Stimulated activated CD8-positive, alpha-beta memory T cell treated with anti-CD3 and anti-CD28 coated beads, Interleukin-4, amount 100 ng/mL, for 48 hours (primary cell): Measurements from ENCODE around the gene CHEK1.
A peak's percentile ranks its signal among the peaks of the same experiment; 100 is the strongest.

ENCODE experiments used
- DNase-seq: peaks from one replicate; pipeline ENCODE4 v3.0.0-alpha.2; 2020

CHEK1 gene

GRCh38 chr11:125626288-125626950 is 1.5 kb downstream of the CHEK1 start:
- DNase-seq: peak; percentile 28

DNA sequence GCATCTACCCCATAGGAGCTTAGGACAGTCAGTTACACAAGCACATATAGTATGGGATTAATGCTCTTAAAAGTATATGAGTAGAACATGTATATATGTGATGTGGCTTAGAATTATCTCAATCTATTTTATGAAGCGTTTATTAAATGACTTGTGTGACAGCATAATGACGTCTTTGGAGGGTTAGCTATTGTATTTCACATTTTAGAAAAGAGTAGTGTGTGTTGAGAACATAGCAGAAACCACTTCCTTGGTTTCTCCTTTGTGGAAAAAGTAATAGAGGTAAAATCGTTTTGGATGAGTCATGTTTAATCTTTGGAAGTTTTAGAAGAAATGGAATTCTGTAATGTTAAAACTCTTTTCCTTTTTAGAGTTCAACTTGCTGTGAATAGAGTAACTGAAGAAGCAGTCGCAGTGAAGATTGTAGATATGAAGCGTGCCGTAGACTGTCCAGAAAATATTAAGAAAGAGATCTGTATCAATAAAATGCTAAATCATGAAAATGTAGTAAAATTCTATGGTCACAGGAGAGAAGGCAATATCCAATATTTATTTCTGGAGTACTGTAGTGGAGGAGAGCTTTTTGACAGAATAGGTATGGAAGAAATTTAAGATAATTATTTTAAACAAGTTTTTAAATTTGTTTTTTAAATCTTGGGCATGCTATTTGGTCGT is 2.4 kb downstream of the CHEK1 start:
- no peak for DNase-seq

- no peak for DNase-seq
Measured at GRCh38 chr11:125637840-125638239, 12.9 kb downstream of the CHEK1 start.

GRCh38 chr11:125638315-125638714 is 13.4 kb downstream of the CHEK1 start:
- DNase-seq: no peak

GRCh38 chr11:125645871-125646270 is 20.9 kb downstream of the CHEK1 start:
- DNase-seq: no peak

GRCh38 chr11:125649465-125650166 is 24.7 kb downstream of the CHEK1 start:
- no peak for DNase-seq

DNA sequence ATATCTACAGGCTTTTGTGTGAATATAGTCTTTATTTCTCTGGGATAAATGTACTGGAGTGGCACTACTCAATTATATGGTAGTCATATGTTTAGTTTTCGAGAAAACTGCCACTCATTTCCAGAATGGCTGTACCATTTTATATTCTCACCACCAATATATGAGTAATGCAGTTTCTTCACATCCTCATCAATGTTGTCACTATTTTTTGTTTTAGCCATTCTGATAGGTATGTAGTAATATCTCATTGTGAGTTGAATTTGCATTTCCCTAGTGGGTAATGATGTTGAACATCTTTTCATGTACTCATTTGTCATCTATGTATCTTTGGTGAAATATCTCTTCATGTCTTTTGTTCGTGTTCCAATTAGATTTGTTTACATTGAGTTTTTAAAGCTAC is 37.7 kb downstream of the CHEK1 start:
- DNase-seq: no peak

- no peak for DNase-seq
Measured at GRCh38 chr11:125663910-125664309, 38.9 kb downstream of the CHEK1 start.

- DNase-seq: no peak
Measured at GRCh38 chr11:125667151-125667550, 42.2 kb downstream of the CHEK1 start.

DNA sequence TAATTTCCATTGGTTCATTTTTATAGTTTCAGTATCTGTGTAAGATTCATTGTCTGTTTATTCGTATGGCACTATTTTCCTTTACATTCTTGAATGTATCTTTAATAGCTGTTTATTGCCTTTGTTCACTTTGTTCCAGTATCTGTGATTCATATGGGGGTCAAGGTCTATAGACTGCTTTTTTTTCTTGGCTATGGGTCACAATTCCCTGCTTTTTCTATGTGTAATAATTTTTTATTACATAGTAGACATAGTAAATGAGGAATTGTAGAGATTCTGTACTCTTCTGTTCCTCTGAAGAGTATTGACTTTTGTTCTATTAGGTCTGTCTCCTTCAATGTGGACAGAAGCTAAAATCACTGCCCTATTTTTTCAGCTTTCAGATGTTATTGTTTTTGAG is 45.2 kb downstream of the CHEK1 start:
- no peak for DNase-seq

- DNase-seq: no peak
Measured at GRCh38 chr11:125671561-125671960, 46.6 kb downstream of the CHEK1 start.

DNA sequence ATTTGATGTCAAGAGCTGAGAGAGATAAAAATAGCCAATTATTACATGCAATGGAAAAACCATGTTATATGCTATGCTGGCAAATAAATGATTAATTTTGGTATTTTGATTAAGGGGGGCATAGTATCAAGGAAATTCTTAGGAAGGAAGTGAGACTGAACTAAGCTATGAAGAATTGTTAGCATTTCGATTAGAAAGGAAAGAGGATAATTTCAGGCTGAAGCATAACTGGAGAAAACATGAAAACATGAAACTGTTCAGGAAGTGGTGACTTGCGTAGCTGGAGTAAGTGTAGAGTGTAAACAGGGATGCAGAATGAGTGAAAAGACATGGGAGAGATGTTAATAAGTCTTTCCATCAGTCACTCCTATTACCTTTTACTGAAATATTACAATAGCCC is 49.2 kb downstream of the CHEK1 start:
- DNase-seq: no peak

DNA sequence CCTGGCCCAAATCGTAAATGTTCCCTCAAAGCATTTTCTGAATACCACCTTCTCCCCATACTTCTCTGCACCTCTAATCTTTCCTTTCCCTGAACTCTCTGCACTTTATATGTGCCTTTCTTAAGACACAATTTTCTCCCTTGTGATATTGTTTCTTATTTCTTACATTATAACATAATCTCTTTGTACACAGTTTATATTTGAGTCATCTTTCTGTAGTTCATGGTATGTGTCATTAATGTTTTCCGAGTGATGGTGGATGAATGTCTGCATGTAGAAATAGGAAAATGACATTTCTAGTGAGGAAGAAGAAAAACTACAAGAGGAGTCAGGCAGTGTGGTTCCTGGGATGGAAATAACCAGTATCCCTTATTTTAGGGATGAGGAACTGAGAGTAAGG is 50.2 kb downstream of the CHEK1 start:
- DNase-seq: no peak

DNA sequence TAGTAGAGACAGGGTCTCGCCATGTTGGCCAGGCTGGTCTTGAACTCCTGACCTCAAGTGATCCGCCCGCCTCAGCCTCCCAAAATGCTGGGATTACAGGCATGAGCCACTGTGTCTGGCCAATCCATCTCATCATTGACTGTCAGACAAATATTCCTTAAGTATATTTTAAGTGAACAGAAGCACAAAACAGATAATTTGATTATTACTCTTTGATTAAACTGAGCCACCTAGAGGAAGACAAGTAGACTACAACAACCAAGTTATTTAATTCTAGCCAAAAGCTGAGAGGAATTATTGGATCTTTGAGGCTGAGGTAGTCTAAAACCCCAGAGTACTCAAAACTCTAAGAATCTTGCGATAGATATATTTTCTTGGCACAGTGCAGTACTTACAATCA is 54.4 kb downstream of the CHEK1 start:
- no peak for DNase-seq

DNA sequence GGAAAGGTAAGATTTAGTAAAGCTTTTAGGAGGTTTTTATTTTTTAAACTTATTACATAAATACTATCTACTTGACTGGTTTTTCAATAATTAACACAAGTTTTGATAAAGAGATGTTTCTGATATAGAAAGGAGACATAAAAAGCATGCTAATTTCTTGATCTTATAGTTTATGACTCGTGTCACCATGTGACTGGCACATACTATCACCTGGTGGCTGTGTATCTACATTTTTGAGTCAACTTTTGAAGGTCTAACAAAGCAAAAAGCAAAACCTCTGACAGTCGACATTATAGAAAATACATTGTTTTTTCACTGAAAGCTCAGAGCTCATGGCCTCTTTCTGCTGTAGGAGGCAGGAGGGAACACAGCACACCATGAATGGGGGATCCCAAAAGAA is 54.9 kb downstream of the CHEK1 start:
- no peak for DNase-seq

GRCh38 chr11:125680747-125681146 is 55.8 kb downstream of the CHEK1 start, which contains the start of gene ACRV1:
Gene ACRV1, minus strand, starts transcription at chr11:125680847. Its CDS starts 67 bp downstream, at chr11:125680780.
- DNase-seq: no peak

- DNase-seq: no peak
Measured at GRCh38 chr11:125685228-125685627, 60.3 kb downstream of the CHEK1 start.

DNA sequence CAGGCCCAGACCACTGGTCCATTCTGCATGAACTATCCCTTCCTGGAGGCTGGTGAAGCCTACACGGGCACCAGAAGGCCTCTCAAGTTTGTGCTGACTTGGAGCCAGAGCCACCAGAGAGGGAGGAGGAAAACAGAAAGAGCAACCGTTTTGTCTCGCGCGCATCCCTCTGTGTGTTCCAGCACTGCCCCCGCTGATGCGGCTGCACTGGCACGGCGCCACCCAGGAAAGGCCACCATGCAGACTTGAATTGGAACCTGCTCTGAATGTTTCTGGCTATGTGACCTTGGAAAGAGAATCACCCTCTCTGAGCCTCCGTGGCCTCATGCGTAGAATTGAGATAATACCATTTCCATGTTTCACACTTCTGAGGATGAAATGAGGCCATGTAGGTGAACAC is 63.1 kb downstream of the CHEK1 start:
- DNase-seq: no peak

DNA sequence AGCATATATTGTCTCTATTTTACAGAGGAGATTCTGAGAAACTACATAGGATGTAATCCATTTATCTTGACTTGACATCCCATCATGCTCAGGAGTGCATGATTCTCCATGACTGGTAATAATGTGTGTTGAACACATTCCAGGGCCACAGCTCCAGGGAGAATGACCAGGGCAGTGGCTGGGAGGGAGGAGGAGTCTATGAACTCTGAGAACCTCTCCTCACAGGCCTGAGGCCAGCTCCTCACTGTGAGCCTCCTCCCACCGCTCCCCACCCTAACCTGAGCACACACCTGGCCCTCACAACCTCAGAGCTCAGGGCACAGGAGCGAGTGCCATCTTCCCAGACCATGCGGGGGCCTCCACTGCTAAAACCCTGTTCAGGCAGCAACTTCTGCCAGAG is 63.7 kb downstream of the CHEK1 start:
- DNase-seq: no peak

DNA sequence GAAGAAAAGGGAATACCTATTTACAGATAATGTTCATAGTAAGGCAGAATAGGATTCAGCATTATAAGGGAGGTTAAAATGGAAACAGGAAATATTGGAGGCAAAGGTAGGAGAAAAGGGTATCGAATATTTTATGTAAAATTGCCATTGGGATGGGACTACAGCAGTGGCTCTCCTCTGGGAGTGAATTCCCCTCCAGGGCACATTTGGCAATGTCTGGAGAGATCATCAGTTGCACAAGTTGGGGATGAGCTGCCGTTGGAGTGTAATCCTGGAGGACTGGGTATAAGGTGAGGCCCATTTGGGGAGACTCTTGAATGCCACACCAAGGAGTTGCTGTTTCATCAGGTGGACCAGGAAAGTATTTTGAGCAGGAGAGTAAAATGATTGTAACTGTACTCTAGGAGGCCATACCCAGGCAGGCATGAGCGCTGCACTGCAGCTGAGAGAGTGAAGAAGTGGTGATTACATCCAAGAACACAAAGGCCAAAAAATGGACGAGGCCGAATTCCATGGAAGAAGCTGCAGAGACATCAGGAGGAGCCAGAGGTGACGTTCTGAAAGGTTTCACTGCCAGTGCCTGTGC is 64.4 kb downstream of the CHEK1 start:
- no peak for DNase-seq

DNA sequence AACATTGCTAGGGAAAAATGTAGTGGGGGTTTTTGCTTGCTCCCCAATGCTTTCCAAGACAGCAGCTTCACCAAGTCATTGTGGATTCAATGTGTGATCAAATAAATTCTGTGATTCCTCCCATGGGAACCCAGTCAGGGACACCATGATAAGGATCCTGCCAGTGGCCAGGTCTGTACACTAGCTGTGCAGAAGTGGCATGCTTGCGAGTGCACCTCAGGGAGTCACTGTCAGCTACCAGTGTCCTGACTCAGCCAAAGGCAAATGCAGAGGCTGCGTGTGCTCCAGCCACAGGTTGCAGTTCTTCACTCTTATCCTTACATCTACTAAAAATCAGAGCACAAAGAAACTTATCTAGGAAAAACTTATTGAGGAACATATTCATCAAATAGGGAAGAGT is 65.0 kb downstream of the CHEK1 start:
- no peak for DNase-seq

GRCh38 chr11:125692887-125693286 is 67.9 kb downstream of the CHEK1 start:
- no peak for DNase-seq

DNA sequence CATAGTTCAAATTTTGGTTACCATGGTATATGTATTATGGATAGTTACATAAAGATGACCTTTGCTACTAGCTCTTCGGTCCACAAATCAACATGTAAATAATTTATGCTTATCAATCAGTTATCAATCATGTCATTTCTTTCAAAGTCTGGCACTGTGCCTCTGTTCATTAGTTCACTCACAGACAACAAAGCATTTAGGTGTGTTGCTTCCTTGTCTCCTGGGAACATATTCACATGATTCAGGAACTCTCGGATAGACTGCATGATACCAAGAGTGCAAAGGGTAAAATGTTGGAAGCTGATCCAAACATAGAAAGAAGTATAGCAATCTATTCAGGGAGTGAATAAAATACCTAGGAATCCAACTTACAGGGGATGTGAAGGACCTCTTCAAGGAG is 70.0 kb downstream of the CHEK1 start:
- no peak for DNase-seq
